ENCODE results near the gene MYH3. TPM values are rescaled to one million over a fixed set of nuclear protein-coding genes. Genes with fewer than 3 reads are reported as not detected.
A peak's percentile ranks its signal among the peaks of the same experiment; 100 is the strongest.

The MYH3 gene
- total RNA-seq, 4 donors from 2014 or later: 1.2 to 1.5 (median 1.4) TPM

GRCh38 chr17:10648381-10648780 is 8.7 kb downstream of the MYH3 start:
- no peak for TF ChIP-seq CTCF (IDR thresholded peaks at IDR 0.05)
- no peak for TF ChIP-seq POLR2A (IDR thresholded peaks at IDR 0.05)
- H3K4me3 ChIP-seq (ENCODE audit: low read depth, poor library complexity, severe bottlenecking): no peak overlapping the region
- 87 to 92% methylated on average over 5 of the region's 5 CpGs for WGBS, 2 donors
- DNase-seq (ENCODE audit: low spot score in 2 of 2): no peak
- intact Hi-C loops (cut with DNase I; ENCODE audit: low total_unique reads): loop anchor here (10.0 kb wide), 1 partner anchor 196 kb away; no protein-coding TSS in a partner anchor

- peak; percentile 39 to 92 for DNase-seq (ENCODE audit: low spot score in 2 of 2)
Measured at GRCh38 chr17:10646392-10646990, 10.6 kb downstream of the MYH3 start.

GRCh38 chr17:10640475-10640874 is 16.6 kb downstream of the MYH3 start:
- intact Hi-C loops (cut with DNase I; ENCODE audit: low total_unique reads): loop anchor here (10.0 kb wide), 1 partner anchor 204 kb away; no protein-coding TSS in a partner anchor
- no peak for DNase-seq (ENCODE audit: low spot score in 2 of 2)
- TF ChIP-seq CTCF (IDR thresholded peaks at IDR 0.05) (no peak), POLR2A (IDR thresholded peaks at IDR 0.05) (no peak)
- 59 to 70% methylated on average over 3 of the region's 3 CpGs for WGBS, 2 donors
- no peak overlapping the region for H3K4me3 ChIP-seq (ENCODE audit: low read depth, poor library complexity, severe bottlenecking)

More at GRCh38 chr17:10646392-10646990, 10.6 kb downstream of the MYH3 start:
- TF ChIP-seq POLR2A (IDR thresholded peaks at IDR 0.05) (no peak), CTCF (IDR thresholded peaks at IDR 0.05) (peak in 1 of 3 donors; percentile 50)
- H3K4me3 ChIP-seq (ENCODE audit: low read depth, poor library complexity, severe bottlenecking): no peak overlapping the region
- 45 to 48% methylated on average over 8 of the region's 8 CpGs for WGBS, 2 donors
- intact Hi-C loops (cut with DNase I; ENCODE audit: low total_unique reads): loop anchor here (10.0 kb wide), 1 partner anchor 198 kb away; no protein-coding TSS in a partner anchor

- 89 to 91% methylated on average over 25 of the region's 25 CpGs for WGBS, 2 donors
- no peak for DNase-seq (ENCODE audit: low spot score in 2 of 2)
- TF ChIP-seq CTCF (IDR thresholded peaks at IDR 0.05): no peak
- TF ChIP-seq POLR2A (IDR thresholded peaks at IDR 0.05): no peak
- intact Hi-C loops (cut with DNase I; ENCODE audit: low total_unique reads): no loop called here
- no peak overlapping the region for H3K4me3 ChIP-seq (ENCODE audit: low read depth, poor library complexity, severe bottlenecking)
Measured at GRCh38 chr17:10638151-10638550, 19.0 kb downstream of the MYH3 start.

GRCh38 chr17:10635290-10635689 is 21.8 kb downstream of the MYH3 start:
- TF ChIP-seq POLR2A (IDR thresholded peaks at IDR 0.05): no peak
- no peak for TF ChIP-seq CTCF (IDR thresholded peaks at IDR 0.05)

More at GRCh38 chr17:10635290-10635689, 21.8 kb downstream of the MYH3 start:
- H3K4me3 ChIP-seq (ENCODE audit: low read depth, poor library complexity, severe bottlenecking): no peak overlapping the region
- intact Hi-C loops (cut with DNase I; ENCODE audit: low total_unique reads): no loop called here
- WGBS, 2 donors: 87 to 94% methylated on average over 14 of the region's 14 CpGs
- no peak for DNase-seq (ENCODE audit: low spot score in 2 of 2)

All from lower leg skin (tissue), 4 donors.